ENCODE data around the gene HSPB6. TPM values are rescaled to one million over a fixed set of nuclear protein-coding genes. Genes with fewer than 3 reads are reported as not detected.
A peak's percentile ranks its signal among the peaks of the same experiment; 100 is the strongest.

Gene HSPB6
- total RNA-seq, 3 donors from 2014 or later, result 3.9 to 122 (median 22.9) TPM

GRCh38 chr19:35712567-35713505 is 44.0 kb downstream of the HSPB6 start:
- H3K4me3 ChIP-seq, result no peak overlapping the region
- H3K4me1 ChIP-seq (ENCODE audit: low read depth), result peaks cover 11% of the 10 kb centered on the region
- no peaks in the 10 kb centered on the region for H3K36me3 ChIP-seq (ENCODE audit: low read depth)
- no peaks in the 10 kb centered on the region for H3K9me3 ChIP-seq
- ATAC-seq (no peak), DNase-seq (no peak)
- no peak for TF ChIP-seq CTCF (IDR thresholded peaks at IDR 0.05)
- intact Hi-C loops (cut with DNase I, micrococcal nuclease), result no loop called here

GRCh38 chr19:35710784-35711723 is 45.8 kb downstream of the HSPB6 start:
- Histone ChIP-seq H3K9me3 (no peaks in the 10 kb centered on the region), H3K4me1 (ENCODE audit: low read depth) (peaks cover 9% of the 10 kb centered on the region), H3K36me3 (ENCODE audit: low read depth) (no peaks in the 10 kb centered on the region), H3K4me3 (no peak overlapping the region)
- DNase-seq, result no peak
- no peak for TF ChIP-seq CTCF (IDR thresholded peaks at IDR 0.05)
- ATAC-seq, result peak; percentile 16
- intact Hi-C loops (cut with DNase I, micrococcal nuclease), result no loop called here

GRCh38 chr19:35708391-35708790 is 48.4 kb downstream of the HSPB6 start:
- no peaks in the 10 kb centered on the region for H3K4me1 ChIP-seq (ENCODE audit: low read depth)
- no peak for TF ChIP-seq CTCF (IDR thresholded peaks at IDR 0.05)
- H3K4me3 ChIP-seq, result no peak overlapping the region
- ATAC-seq, result no peak
- intact Hi-C loops (cut with DNase I, micrococcal nuclease), result no loop called here
- DNase-seq, result no peak
- no peaks in the 10 kb centered on the region for H3K9me3 ChIP-seq
- H3K36me3 ChIP-seq (ENCODE audit: low read depth), result no peaks in the 10 kb centered on the region

Other genes with a start within 250 kb of the HSPB6 start
- gene DMKN, start 243.4 kb downstream of the HSPB6 start, total RNA-seq, result 10 to 100 TPM in 2 of 3 donors, 1 to 10 TPM in 1; 8.2 to 14.3 (median 10.7) TPM
- not detected for gene SBSN, start 228.7 kb downstream of the HSPB6 start, total RNA-seq
- gene GAPDHS, start 223.6 kb downstream of the HSPB6 start, total RNA-seq, result not detected
- 10 to 100 TPM; 54.4 to 62.8 (median 58.2) TPM for gene TMEM147, start 211.4 kb downstream of the HSPB6 start, total RNA-seq
- not detected for gene ATP4A, start 193.4 kb downstream of the HSPB6 start, total RNA-seq
- gene PMIS2, start 170.9 kb downstream of the HSPB6 start, total RNA-seq, result not detected
- 10 to 100 TPM in 1 of 3 donors, 1 to 10 TPM in 2; 6.4 to 13.2 (median 9.0) TPM for gene HAUS5, start 144.3 kb downstream of the HSPB6 start, total RNA-seq
- 10 to 100 TPM; 67.4 to 73.3 (median 67.6) TPM for gene RBM42, start 128.0 kb downstream of the HSPB6 start, total RNA-seq
- gene ETV2, start 115.3 kb downstream of the HSPB6 start, total RNA-seq, result 1 to 10 TPM in 2 of 3 donors, under 1 TPM in 1; 0.76 to 2.0 (median 1.1) TPM
- 100 to 1,000 TPM; 460 to 939 (median 669) TPM for gene COX6B1, start 108.7 kb downstream of the HSPB6 start, total RNA-seq
- gene UPK1A, start 90.5 kb downstream of the HSPB6 start, total RNA-seq, result not detected
- under 1 TPM in 1 of 3 donors, not detected in 2; 0.27 TPM for gene ZBTB32, start 52.5 kb downstream of the HSPB6 start, total RNA-seq
- 10 to 100 TPM; 35.9 to 49.2 (median 37.5) TPM for gene KMT2B, start 39.0 kb downstream of the HSPB6 start, total RNA-seq
- 10 to 100 TPM in 1 of 3 donors, 1 to 10 TPM in 2; 5.3 to 14.6 (median 8.2) TPM for gene IGFLR1, start 14.6 kb downstream of the HSPB6 start, total RNA-seq
- gene U2AF1L4, start 11.6 kb downstream of the HSPB6 start, total RNA-seq, result 10 to 100 TPM; 19.7 to 32.4 (median 32.1) TPM
- gene PSENEN, start 11.4 kb downstream of the HSPB6 start, total RNA-seq, result 10 to 100 TPM; 56.7 to 92.1 (median 90.2) TPM
- 10 to 100 TPM in 1 of 3 donors, 1 to 10 TPM in 2; 7.6 to 14.3 (median 8.6) TPM for gene LIN37, start 8.5 kb downstream of the HSPB6 start, total RNA-seq
- 10 to 100 TPM; 21.7 to 26.5 (median 26.0) TPM for gene PROSER3, start 1.1 kb upstream of the HSPB6 start, total RNA-seq
- gene ARHGAP33, start 18.5 kb upstream of the HSPB6 start, total RNA-seq, result 10 to 100 TPM; 14.4 to 16.0 (median 14.6) TPM
- not detected for gene PRODH2, start 55.8 kb upstream of the HSPB6 start, total RNA-seq
- under 1 TPM in 1 of 3 donors, not detected in 2; 0.09 TPM for gene NPHS1, start 95.5 kb upstream of the HSPB6 start, total RNA-seq
- under 1 TPM in 1 of 3 donors, not detected in 2; 0.09 TPM for gene KIRREL2, start 99.9 kb upstream of the HSPB6 start, total RNA-seq
- gene APLP1, start 111.5 kb upstream of the HSPB6 start, total RNA-seq, result 10 to 100 TPM in 1 of 3 donors, 1 to 10 TPM in 2; 1.6 to 13.2 (median 1.9) TPM
- 10 to 100 TPM in 2 of 3 donors, 1 to 10 TPM in 1; 8.7 to 16.6 (median 12.3) TPM for gene NFKBID, start 143.5 kb upstream of the HSPB6 start, total RNA-seq
- gene HCST, start 145.5 kb upstream of the HSPB6 start, total RNA-seq, result 1 to 10 TPM; 4.6 to 8.2 (median 7.9) TPM
- 10 to 100 TPM; 15.7 to 50.2 (median 45.0) TPM for gene TYROBP, start 151.3 kb upstream of the HSPB6 start, total RNA-seq
- gene LRFN3, start 179.3 kb upstream of the HSPB6 start, total RNA-seq, result 10 to 100 TPM; 10.5 to 14.0 (median 10.5) TPM
- gene SDHAF1, start 238.2 kb upstream of the HSPB6 start, total RNA-seq, result 10 to 100 TPM; 18.1 to 22.0 (median 19.1) TPM